Subcutaneous adipose tissue (tissue), 4 donors: ENCODE results near the gene TUBA4B. TPM values are rescaled to one million over a fixed set of nuclear protein-coding genes. Genes with fewer than 3 reads are reported as not detected.

ENCODE experiments used
- CTCF ChIP-seq: fragments of 450-650 bp; IDR thresholded peaks from one replicate; pipeline ENCODE4 v1.5.1; 2016; ENCODE audit warnings: low read depth, mild to moderate bottlenecking, control low read depth, antibody characterized with exemption, moderate library complexity
- total RNA-seq, 4 donors: library from RNA; depleted of rRNA; stranded (reverse); fragments of >200 nt; gene quantifications; one replicate each; pipeline ENCODE4 v1.1.0, GENCODE V29; 2016

The TUBA4B gene
- total RNA-seq, 4 donors from 2014 or later: not detected

GRCh38 chr2:219251656-219252055, 1.4 kb upstream of the TUBA4B start:
- TF ChIP-seq CTCF: no peak

DNA sequence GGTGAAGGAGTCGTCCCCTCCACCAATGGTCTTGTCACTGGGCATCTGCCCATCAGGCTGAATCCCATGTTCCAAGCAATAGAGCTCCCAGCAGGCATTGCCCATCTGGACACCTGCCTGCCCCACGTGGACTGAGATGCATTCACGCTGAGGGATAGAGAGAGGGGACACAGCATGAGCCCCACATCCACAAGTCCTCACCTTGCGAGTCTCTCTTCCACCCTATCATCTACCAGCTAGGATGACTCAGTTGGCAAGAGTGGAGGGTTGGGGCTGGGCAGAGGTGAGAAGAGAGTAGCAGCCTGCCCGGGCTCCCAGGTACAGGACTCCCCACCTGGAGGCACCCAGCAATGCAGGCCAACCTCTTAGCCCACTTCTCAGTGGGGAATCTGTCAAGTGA, 959 bp upstream of the TUBA4B start:
- TF ChIP-seq CTCF: no peak

- no peak for TF ChIP-seq CTCF
Observed at GRCh38 chr2:219252570-219252899, 508 bp upstream of the TUBA4B start.

- TF ChIP-seq CTCF: no peak
Observed at GRCh38 chr2:219253753-219254589, 928 bp downstream of the TUBA4B start, which contains the start of gene TUBA4A. Gene TUBA4A, minus strand, starts transcription at chr2:219253918. Its CDS starts 60 bp downstream, at chr2:219253858.

DNA sequence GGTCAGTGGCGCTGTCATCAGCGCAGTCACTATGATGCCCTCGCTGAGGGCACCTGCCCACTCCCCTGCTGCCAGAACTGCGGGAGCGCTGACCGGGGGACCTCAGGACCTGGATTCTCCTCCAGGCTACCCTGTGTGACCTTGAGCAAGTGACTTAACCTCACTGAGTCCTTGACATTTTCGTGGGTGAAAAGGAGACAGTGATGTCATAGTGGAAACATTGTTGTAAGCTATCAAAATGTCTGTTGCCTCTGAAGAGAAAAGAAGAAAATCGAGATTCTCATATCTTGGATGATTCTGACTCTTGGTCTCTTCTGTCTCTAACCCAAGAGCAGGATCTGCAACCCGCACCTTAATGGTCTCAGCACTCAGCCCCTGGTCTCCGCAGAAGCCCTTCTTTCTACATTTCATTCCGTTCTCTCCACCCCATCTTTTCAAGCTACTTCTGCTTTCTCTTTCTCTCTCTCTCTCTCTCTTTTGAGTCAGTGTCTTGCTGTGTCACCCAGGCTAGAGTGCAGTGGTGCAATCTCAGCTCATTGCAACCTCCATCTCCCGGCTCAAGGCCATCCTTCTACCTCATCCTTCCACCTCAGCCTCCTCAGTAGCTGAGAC, 1.7 kb downstream of the TUBA4B start:
- TF ChIP-seq CTCF: no peak

GRCh38 chr2:219261024-219261855, 8.2 kb downstream of the TUBA4B start:
- TF ChIP-seq CTCF: no peak

DNA sequence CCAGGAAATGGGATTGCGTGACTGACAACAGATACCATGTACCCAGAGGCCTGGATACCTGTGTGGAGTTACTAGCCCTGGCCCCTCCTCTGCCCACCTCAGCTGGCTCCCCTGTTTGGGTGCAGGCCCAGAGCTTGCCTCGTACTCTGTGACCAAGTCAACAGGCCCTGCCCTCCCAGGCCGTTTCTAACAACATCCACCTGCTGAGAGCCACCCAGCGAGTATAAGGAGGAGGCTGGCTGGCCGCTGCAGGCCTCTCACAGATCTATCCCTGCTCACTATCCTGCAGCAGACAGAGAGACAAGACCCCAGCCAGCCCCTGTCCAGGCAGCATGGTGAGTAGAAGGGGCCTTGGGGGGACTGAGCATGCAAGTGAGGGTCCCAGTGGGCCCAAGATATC, 13.2 kb downstream of the TUBA4B start:
- TF ChIP-seq CTCF: no peak
